Cardiac muscle cell (in vitro differentiated cells and primary cell): Measurements from ENCODE around the gene CMC2. TPM values are rescaled to one million over a fixed set of nuclear protein-coding genes. Genes with fewer than 3 reads are reported as not detected.

ENCODE experiments used
- DNase-seq, 2 donors: peaks; one replicate each; pipeline versions ENCODE4 v3.0.0 to v3.0.0-alpha.2; 2010 to 2017; ENCODE audit warnings: low read depth in 1 of 2, low spot score in 1 of 2
- H3K27ac ChIP-seq: fragments of 200-600 bp; sonication (generic); 2 replicates; pipeline ENCODE4 v1.5.1; 2016
- H3K27me3 ChIP-seq: fragments of 200-600 bp; sonication (generic); 2 replicates; pipeline ENCODE4 v1.6.0; 2016; ENCODE audit warnings: control low read depth
- H3K36me3 ChIP-seq: fragments of 200-600 bp; sonication (generic); 2 replicates; pipeline ENCODE4 v1.5.1; 2016; ENCODE audit warnings: control low read depth
- H3K4me1 ChIP-seq: fragments of 200-600 bp; sonication (generic); 2 replicates; pipeline ENCODE4 v1.8.1; 2017; ENCODE audit warnings: low read depth, mild to moderate bottlenecking, mixed run types
- H3K4me3 ChIP-seq: fragments of 200-600 bp; sonication (generic); 2 replicates; pipeline ENCODE4 v1.5.1; 2016; ENCODE audit warnings: mild to moderate bottlenecking
- H3K9me3 ChIP-seq: fragments of 200-600 bp; sonication (generic); 2 replicates; pipeline ENCODE4 v1.5.1; 2017; ENCODE audit warnings: low read depth, mild to moderate bottlenecking, control low read depth
- polyA plus RNA-seq: library from polyadenylated mRNA; unstranded; fragments of >200 nt; fragmentation: Nextera tagmentation; extraction: Ambion mirVana; gene quantifications from 2 replicates; pipeline ENCODE4 v1.2.1, GENCODE V29; 2016
- total RNA-seq: library from RNA; depleted of rRNA; stranded (reverse); fragments of >200 nt; gene quantifications from 2 replicates; pipeline ENCODE4 v1.2.3, GENCODE V29; 2016
- TF ChIP-seq, protein P1 (sequence below): IDR thresholded peaks from 2 replicates; pipeline ENCODE4 v1.5.1; 2012; ENCODE audit warnings: low read depth, mild to moderate bottlenecking, low read length

CMC2 gene
- total and polyA plus RNA-seq, 2 experiments from 2014 or later, result 61.1 to 138 TPM

DNA sequence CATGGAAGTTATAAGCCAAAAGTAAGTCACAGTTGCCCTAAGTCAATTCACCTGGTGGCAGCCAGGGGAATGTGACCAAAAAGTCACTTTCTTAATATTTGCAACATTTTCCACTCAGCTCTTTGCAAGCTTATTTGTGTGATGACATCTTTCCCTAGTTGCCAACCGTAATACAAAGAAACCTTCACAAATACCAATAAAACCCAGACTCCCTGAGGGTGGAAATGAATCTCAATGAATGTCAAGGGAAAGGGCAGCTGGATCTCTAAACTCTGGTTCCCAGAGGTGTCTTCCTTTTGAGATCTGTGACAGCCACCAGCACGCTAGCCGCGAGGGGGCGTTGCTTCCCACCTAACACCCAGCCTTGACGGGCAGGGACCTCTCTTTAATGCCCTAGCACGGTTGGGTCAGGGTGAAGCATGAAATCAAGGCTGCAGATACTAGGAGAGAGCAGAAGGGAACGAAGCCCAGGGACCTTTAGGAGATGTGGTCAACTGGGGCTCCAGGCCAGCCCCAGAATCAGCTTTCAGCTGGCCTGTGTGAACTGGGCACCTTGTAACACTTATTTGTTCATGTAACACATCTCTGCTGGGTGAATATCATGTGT is 82.2 kb downstream of the CMC2 start:
- H3K27ac ChIP-seq, result no peak overlapping the region
- no peak overlapping the region for H3K4me3 ChIP-seq
- peak; percentile 69 to 78 for DNase-seq
- H3K9me3 ChIP-seq, result no peaks in the 10 kb centered on the region
- H3K4me1 ChIP-seq, result no peaks in the 10 kb centered on the region
- TF ChIP-seq, protein P1, sequence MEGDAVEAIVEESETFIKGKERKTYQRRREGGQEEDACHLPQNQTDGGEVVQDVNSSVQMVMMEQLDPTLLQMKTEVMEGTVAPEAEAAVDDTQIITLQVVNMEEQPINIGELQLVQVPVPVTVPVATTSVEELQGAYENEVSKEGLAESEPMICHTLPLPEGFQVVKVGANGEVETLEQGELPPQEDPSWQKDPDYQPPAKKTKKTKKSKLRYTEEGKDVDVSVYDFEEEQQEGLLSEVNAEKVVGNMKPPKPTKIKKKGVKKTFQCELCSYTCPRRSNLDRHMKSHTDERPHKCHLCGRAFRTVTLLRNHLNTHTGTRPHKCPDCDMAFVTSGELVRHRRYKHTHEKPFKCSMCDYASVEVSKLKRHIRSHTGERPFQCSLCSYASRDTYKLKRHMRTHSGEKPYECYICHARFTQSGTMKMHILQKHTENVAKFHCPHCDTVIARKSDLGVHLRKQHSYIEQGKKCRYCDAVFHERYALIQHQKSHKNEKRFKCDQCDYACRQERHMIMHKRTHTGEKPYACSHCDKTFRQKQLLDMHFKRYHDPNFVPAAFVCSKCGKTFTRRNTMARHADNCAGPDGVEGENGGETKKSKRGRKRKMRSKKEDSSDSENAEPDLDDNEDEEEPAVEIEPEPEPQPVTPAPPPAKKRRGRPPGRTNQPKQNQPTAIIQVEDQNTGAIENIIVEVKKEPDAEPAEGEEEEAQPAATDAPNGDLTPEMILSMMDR, result peak; percentile 92
- H3K27me3 ChIP-seq, result no peaks in the 10 kb centered on the region
- H3K36me3 ChIP-seq, result no peaks in the 10 kb centered on the region

DNA sequence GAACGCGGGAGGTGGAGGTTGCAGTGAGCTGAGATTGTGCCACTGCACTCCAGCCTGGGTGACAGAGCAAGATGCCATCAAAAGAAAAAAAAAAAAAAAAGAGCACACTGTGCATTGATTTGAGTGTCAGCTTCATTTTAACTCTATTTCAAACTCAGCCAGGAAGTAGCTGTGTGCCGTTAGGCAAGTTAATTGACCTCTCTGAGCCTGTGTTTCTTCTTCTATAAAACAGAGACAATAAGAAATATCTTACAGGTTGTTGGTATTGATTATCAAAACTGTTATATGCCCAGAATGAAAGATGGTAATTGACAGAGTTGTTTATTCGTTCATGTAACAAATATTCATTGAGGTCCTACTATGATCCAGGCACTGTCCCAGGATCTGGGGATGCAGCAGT is 83.3 kb downstream of the CMC2 start:
- DNase-seq, result no peak
- Histone ChIP-seq H3K36me3 (no peaks in the 10 kb centered on the region), H3K27me3 (no peaks in the 10 kb centered on the region), H3K4me3 (no peak overlapping the region), H3K27ac (no peak overlapping the region), H3K4me1 (no peaks in the 10 kb centered on the region), H3K9me3 (no peaks in the 10 kb centered on the region)
- TF ChIP-seq, protein P1, result no peak

Other genes starting within 250 kb of the CMC2 start
- gene CDYL2, start 202.3 kb downstream of the CMC2 start, total RNA-seq, result 0.74 and 0.99 TPM in 2 replicates
- gene CDYL2, start 202.3 kb downstream of the CMC2 start, polyA plus RNA-seq, result 0.54 and 0.95 TPM in 2 replicates
- gene CENPN, start 329 bp upstream of the CMC2 start, total RNA-seq, result 9.1 and 16.3 TPM in 2 replicates
- gene CENPN, start 329 bp upstream of the CMC2 start, polyA plus RNA-seq, result 22.1 and 28.7 TPM in 2 replicates
- 25.9 and 31.0 TPM in 2 replicates for gene ATMIN, start 29.0 kb upstream of the CMC2 start, total RNA-seq
- 36.5 and 43.3 TPM in 2 replicates for gene ATMIN, start 29.0 kb upstream of the CMC2 start, polyA plus RNA-seq
- gene C16orf46, start 70.4 kb upstream of the CMC2 start, total RNA-seq, result 0.60 and 1.9 TPM in 2 replicates
- 0.60 and 1.7 TPM in 2 replicates for gene C16orf46, start 70.4 kb upstream of the CMC2 start, polyA plus RNA-seq
- gene GCSH, start 89.5 kb upstream of the CMC2 start, total RNA-seq, result 15.8 and 26.1 TPM in 2 replicates
- 56.2 and 78.9 TPM in 2 replicates for gene GCSH, start 89.5 kb upstream of the CMC2 start, polyA plus RNA-seq
- not detected in 2 replicates for gene BCO1, start 231.8 kb upstream of the CMC2 start, total RNA-seq
- gene BCO1, start 231.8 kb upstream of the CMC2 start, polyA plus RNA-seq, result not detected in 2 replicates